ENCODE measurements around the gene RAB24. TPM values are rescaled to one million over a fixed set of nuclear protein-coding genes. Genes with fewer than 3 reads are reported as not detected.

Gene RAB24
- total RNA-seq, 4 donors from 2014 or later = 8.2 to 62.0 (median 19.3) TPM

DNA sequence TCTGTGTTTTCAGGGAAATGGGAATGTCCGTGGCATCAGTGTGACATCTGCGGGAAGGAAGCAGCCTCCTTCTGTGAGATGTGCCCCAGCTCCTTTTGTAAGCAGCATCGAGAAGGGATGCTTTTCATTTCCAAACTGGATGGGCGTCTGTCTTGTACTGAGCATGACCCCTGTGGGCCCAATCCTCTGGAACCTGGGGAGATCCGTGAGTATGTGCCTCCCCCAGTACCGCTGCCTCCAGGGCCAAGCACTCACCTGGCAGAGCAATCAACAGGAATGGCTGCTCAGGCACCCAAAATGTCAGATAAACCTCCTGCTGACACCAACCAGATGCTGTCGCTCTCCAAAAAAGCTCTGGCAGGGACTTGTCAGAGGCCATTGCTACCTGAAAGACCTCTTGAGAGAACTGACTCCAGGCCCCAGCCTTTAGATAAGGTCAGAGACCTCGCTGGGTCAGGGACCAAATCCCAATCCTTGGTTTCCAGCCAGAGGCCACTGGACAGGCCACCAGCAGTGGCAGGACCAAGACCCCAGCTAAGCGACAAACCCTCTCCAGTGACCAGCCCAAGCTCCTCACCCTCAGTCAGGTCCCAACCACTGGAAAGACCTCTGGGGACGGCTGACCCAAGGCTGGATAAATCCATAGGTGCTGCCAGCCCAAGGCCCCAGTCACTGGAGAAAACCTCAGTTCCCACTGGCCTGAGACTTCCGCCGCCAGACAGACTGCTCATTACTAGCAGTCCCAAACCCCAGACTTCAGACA lies 9.5 kb downstream of the RAB24 start:
- Histone ChIP-seq H3K36me3 (no peaks in the 10 kb centered on the region), H3K27ac (no peak overlapping the region), H3K27me3 (no peaks in the 10 kb centered on the region), H3K9me3 (no peaks in the 10 kb centered on the region), H3K4me1 (no peaks in the 10 kb centered on the region), H3K4me3 (no peak overlapping the region)
- intact Hi-C loops (cut with DNase I; ENCODE audit: low total_unique reads) = no loop called here
- TF ChIP-seq CTCF (IDR thresholded peaks at IDR 0.05) = no peak
- TF ChIP-seq POLR2A (IDR thresholded peaks at IDR 0.05) = no peak
- DNase-seq = no peak

DNA sequence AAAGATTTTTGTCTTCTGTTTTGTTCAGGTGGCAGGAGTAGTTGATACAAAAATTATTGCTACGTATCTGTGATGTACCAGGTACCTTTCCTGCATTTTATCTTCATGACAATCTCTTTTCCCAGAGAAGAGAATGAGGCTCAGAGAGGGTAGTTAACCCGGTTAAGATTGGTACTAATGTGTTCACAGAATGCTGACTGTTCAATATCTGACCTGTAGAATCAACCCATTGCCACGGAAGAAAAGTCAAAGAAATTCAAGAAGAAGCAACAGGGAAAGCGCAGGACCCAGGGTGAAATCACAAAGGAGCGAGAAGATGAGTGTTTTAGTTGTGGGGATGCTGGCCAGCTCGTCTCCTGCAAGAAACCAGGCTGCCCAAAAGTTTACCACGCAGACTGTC lies 11.8 kb downstream of the RAB24 start:
- no peaks in the 10 kb centered on the region for H3K36me3 ChIP-seq

GRCh38 chr5:177290816-177291596 lies 12.5 kb downstream of the RAB24 start:
- no peak for DNase-seq
- Histone ChIP-seq H3K36me3 (no peaks in the 10 kb centered on the region), H3K4me3 (no peak overlapping the region), H3K9me3 (no peaks in the 10 kb centered on the region), H3K27ac (no peak overlapping the region), H3K27me3 (no peaks in the 10 kb centered on the region), H3K4me1 (no peaks in the 10 kb centered on the region)
- intact Hi-C loops (cut with DNase I; ENCODE audit: low total_unique reads) = no loop called here
- TF ChIP-seq CTCF (IDR thresholded peaks at IDR 0.05) (no peak), POLR2A (IDR thresholded peaks at IDR 0.05) (no peak)

More for the DNA sequence above, 11.8 kb downstream of the RAB24 start:
- Histone ChIP-seq H3K9me3 (no peaks in the 10 kb centered on the region), H3K27me3 (no peaks in the 10 kb centered on the region), H3K4me1 (no peaks in the 10 kb centered on the region), H3K4me3 (no peak overlapping the region), H3K27ac (no peak overlapping the region)
- no peak for TF ChIP-seq CTCF (IDR thresholded peaks at IDR 0.05)
- no peak for DNase-seq
- intact Hi-C loops (cut with DNase I; ENCODE audit: low total_unique reads) = no loop called here

DNA sequence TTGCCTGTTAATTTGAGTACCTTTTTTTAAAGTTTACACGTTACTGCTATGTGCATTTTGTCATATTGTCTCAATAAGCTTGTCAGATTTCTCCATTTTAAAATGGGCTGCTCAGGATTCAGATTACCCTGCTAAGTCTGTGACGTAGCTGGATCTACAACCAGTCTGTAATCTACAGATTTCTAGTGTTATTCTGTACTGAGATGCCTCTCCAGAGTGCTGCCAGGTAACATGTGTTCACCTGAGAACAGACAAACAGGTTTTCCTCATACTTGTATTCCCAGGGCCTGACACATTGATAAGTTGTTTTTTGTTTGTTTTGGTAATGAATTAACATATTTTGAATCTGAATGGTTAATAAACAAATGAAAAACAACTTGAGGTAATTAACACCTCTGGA lies 15.3 kb downstream of the RAB24 start:
- Histone ChIP-seq H3K9me3 (no peaks in the 10 kb centered on the region), H3K27me3 (no peaks in the 10 kb centered on the region), H3K4me3 (no peak overlapping the region), H3K36me3 (no peaks in the 10 kb centered on the region), H3K27ac (no peak overlapping the region), H3K4me1 (no peaks in the 10 kb centered on the region)
- no peak for DNase-seq
- TF ChIP-seq POLR2A (IDR thresholded peaks at IDR 0.05) = no peak
- no peak for TF ChIP-seq CTCF (IDR thresholded peaks at IDR 0.05)
- intact Hi-C loops (cut with DNase I; ENCODE audit: low total_unique reads) = no loop called here

DNA sequence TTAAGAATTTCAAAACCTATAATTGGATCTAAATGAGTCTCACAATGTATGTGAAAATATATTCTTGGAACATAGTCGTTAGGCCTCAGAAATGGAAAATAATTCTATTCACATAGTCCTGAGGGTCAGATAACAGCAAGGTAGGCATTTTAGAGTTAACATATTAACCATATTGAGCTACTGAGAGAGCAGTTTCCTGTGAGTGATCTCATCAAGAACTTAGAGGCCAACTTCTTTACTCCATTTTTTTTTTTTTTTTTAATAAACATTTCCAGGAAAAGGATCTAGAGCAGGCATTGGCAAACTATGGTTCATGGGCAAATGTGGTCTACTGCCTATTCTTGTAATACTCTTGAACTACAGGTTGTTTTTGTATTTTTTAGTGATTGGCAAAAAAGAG lies 26.6 kb downstream of the RAB24 start:
- no peak for TF ChIP-seq POLR2A (IDR thresholded peaks at IDR 0.05)
- no peak for TF ChIP-seq CTCF (IDR thresholded peaks at IDR 0.05)
- Histone ChIP-seq H3K9me3 (no peaks in the 10 kb centered on the region), H3K4me1 (no peaks in the 10 kb centered on the region), H3K4me3 (no peak overlapping the region), H3K36me3 (no peaks in the 10 kb centered on the region), H3K27ac (no peak overlapping the region), H3K27me3 (no peaks in the 10 kb centered on the region)
- intact Hi-C loops (cut with DNase I; ENCODE audit: low total_unique reads) = no loop called here
- DNase-seq = no peak
